Coronary artery (tissue), 2 donors: ENCODE data around the gene SPEN.

Experiments used
- DNase-seq: peaks from one replicate; pipeline ENCODE4 v3.0.0-alpha.2; 2017; ENCODE audit warnings: low spot score
- H3K27ac ChIP-seq, 2 donors: fragments of 200-600 bp; sonication (generic); one replicate each; pipeline ENCODE4 v1.5.1; 2016 to 2019
- H3K4me3 ChIP-seq: fragments of 200-600 bp; sonication (generic); 2 replicates; pipeline ENCODE4 v1.5.1; 2016; ENCODE audit warnings: mild to moderate bottlenecking, moderate library complexity
- TF ChIP-seq, protein P1 (sequence below): fragments of 200-600 bp; sonication (generic); IDR thresholded peaks from one replicate; pipeline ENCODE4 v1.5.1; 2019; ENCODE audit warnings: antibody characterized with exemption

SPEN gene, protein sequence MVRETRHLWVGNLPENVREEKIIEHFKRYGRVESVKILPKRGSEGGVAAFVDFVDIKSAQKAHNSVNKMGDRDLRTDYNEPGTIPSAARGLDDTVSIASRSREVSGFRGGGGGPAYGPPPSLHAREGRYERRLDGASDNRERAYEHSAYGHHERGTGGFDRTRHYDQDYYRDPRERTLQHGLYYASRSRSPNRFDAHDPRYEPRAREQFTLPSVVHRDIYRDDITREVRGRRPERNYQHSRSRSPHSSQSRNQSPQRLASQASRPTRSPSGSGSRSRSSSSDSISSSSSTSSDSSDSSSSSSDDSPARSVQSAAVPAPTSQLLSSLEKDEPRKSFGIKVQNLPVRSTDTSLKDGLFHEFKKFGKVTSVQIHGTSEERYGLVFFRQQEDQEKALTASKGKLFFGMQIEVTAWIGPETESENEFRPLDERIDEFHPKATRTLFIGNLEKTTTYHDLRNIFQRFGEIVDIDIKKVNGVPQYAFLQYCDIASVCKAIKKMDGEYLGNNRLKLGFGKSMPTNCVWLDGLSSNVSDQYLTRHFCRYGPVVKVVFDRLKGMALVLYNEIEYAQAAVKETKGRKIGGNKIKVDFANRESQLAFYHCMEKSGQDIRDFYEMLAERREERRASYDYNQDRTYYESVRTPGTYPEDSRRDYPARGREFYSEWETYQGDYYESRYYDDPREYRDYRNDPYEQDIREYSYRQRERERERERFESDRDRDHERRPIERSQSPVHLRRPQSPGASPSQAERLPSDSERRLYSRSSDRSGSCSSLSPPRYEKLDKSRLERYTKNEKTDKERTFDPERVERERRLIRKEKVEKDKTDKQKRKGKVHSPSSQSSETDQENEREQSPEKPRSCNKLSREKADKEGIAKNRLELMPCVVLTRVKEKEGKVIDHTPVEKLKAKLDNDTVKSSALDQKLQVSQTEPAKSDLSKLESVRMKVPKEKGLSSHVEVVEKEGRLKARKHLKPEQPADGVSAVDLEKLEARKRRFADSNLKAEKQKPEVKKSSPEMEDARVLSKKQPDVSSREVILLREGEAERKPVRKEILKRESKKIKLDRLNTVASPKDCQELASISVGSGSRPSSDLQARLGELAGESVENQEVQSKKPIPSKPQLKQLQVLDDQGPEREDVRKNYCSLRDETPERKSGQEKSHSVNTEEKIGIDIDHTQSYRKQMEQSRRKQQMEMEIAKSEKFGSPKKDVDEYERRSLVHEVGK (N-terminal part only)

DNA sequence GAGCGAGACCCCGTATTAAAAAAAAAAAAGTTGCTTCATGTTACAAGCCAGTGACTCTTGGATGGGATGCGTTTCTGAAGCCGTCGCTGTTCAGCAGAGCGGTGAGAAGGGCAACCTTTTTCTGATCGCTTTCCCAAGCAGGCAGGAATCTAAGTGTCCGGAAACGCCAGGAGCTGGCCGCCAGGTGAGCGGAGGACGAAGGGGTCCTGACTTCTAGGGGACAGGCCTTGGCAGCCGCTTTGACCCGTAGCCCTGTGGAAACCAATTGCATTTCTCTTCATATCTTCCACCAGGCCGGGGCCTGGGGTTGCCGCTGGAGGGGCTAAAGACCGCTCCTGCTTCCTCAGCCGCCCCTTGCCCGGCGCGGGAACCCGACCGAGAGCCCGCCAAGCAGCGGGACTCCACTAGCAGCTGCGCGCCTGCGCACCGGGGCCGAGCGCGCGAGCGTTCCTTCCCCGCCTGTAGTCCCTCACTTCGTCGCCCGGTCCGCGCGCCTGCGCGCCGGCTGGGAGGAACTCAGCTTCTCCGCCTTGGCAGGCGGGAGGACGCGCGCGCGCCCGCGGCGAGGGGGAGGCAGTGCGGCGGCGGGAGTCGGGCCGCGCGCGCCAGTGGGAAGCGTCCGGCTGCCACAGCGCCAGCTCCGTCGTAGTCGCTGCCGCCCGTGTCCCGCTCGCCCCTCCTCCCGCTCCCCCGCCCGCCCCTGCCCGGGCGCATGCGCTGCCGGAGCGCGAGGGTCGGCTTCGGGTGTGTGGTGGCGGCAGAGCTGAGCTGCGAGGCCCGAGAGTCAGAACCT lies at the start of gene SPEN:
Gene SPEN, plus strand, starts transcription at position 608 of the 793 bp plus-strand sequence. CDS start 361 bp downstream, outside the sequence.
- H3K4me3 ChIP-seq, result peak within 1 kb of the TSS; percentile 94
- H3K27ac ChIP-seq, result peak within 1 kb of the TSS; percentile 94 to 99
- peak; percentile 97 for DNase-seq
- TF ChIP-seq, protein P1, sequence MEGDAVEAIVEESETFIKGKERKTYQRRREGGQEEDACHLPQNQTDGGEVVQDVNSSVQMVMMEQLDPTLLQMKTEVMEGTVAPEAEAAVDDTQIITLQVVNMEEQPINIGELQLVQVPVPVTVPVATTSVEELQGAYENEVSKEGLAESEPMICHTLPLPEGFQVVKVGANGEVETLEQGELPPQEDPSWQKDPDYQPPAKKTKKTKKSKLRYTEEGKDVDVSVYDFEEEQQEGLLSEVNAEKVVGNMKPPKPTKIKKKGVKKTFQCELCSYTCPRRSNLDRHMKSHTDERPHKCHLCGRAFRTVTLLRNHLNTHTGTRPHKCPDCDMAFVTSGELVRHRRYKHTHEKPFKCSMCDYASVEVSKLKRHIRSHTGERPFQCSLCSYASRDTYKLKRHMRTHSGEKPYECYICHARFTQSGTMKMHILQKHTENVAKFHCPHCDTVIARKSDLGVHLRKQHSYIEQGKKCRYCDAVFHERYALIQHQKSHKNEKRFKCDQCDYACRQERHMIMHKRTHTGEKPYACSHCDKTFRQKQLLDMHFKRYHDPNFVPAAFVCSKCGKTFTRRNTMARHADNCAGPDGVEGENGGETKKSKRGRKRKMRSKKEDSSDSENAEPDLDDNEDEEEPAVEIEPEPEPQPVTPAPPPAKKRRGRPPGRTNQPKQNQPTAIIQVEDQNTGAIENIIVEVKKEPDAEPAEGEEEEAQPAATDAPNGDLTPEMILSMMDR, result no peak

DNA sequence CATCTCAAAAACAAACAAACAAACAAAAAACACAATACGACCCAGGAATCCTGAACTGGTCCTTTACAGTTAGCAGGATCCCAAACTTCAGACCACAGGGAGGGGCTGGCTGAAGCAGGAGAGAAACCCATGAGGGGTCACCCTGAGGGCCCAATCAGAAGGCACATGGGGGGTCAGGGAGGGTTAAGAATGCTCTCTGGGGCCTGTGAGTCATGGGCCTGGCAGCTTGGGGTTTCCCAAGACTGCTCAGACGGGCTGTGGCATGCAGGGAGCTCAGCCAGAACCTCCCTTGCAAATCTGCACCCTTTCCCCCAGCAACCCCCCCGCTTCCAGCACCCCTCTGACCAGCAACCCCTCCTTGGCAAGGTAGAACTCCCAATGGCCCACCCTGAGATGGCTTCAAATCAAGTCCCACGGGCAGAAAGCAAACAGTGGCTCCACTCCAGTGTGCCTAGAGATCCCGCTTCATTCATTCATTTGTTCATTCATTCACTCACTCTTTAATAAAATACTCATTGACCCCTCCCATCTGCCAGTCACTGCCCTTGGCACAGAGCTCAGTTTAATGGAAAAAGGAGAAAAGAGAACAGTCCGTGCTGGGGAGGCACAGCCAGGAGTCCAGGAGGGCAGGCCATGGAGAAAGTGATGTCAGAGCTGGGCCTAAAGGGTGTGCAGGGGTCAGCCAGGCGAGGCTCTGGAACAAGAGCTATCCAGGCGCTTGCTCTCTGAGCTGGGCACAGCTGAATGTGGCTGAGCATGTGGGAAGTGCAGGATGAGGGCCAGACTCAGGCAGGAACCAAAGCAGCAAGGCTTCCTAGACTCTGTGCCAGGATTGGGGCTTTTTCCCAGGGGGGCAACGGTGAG lies 48.3 kb upstream of the SPEN start:
- DNase-seq, result peak; percentile 98
- TF ChIP-seq, protein P1, result no peak
- H3K4me3 ChIP-seq, result peak overlapping the region; percentile 18
- peak overlapping the region; percentile 95 to 99 for H3K27ac ChIP-seq

DNA sequence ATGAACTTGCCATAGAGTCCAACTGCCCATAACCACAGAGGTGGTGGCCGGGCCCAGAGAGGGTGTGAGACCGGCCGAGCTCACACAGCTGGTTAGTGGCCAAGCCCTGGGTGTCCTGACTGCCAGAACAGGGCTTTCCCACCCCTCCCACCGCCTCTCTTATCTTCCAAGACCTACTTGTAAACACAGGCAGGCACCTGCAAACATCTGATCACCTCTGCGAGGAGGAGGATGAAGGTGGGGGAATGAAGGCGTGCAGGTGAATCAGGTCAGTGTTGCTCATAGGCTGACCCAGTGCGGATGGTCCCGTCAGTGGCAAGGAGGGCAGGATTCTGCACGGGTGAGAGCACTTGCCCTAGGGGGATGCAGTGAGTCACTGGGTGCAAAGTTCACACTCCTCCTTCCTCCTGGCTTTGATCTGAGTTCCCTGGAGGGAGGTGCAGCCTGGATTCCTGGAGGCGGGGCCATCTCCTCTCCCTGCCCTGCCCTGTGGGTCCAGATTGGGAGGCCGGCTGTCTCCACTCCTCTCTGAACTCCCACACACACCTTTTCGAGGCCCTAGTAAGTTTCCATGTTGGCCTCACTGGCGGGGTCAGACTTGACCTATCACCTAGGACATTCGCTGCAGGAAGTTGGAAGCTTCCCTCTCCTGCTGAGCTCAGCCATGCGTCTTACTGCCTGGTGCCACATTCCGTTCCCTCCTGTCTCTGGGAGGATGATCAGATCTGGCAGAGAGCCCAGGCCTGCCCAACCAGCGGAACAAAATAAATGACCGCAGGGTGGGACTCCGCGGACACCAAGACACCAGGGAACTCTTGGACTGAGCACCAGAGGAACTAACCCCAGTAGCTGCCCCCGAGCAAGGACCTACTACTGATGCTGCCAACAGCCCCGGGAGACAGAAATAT lies 47.3 kb upstream of the SPEN start:
- DNase-seq, result no peak
- H3K4me3 ChIP-seq, result peak overlapping the region; percentile 6

DNA sequence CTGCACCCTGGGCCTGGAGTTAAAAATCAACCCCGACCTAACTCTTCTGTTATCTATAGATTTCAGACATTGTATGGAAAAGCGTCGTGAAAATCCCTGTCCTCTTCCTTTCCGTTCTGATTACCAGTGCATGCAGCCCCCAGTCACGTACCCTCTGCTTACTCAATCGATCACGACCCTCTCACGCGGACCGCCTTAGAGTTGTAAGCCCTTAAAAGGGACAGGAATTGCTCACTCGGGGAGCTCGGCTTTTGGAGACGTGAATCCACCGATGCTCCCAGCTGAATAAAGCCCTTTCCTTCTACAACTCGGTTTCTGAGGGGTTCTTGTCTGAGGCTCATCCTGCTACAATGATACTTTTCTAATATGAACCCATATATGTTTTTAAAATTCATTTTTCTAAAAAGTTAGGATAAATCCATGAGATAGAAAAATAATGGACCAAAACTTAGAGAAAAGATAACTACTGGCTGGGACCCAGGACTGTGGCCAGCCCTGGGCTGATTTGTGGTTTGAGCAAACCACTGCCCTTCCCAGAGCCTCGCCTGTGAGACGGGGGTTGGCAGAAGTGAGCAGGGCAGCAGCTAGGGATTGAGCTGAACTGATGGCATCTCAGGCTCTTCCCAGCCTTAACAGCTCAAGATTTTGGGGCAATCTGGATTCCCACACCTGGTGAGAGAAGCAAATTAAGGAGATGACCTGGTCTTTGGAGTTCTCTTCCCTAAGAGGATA lies 45.1 kb upstream of the SPEN start:
- DNase-seq, result no peak
- Histone ChIP-seq H3K4me3 (no peak overlapping the region), H3K27ac (peak overlapping the region; percentile 95 to 99)
- TF ChIP-seq, protein P1, result no peak

More for the DNA sequence above, 47.3 kb upstream of the SPEN start:
- peak overlapping the region; percentile 95 to 99 for H3K27ac ChIP-seq
- TF ChIP-seq, protein P1, result no peak

DNA sequence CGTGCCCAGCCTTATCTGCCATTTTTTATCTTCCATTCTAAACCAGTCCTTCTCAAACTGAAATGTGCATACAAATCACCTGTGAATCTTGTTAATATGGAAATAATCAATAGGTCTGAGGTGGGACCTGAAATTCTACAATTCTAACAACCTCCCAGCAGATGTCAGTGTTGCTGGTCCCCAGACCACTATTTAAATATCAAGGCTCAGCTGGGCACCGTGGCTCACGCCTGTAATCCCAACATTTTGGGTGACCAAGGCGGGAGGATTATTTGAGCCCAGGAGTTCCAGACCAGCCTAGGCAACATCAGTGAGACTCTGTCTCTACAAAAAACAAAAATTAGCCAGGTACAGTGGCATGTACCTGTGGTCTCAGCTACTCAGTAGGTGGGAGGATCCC lies 44.1 kb upstream of the SPEN start:
- no peak for DNase-seq
- TF ChIP-seq, protein P1, result no peak

More for the DNA sequence above, 44.1 kb upstream of the SPEN start:
- H3K4me3 ChIP-seq, result no peak overlapping the region
- H3K27ac ChIP-seq, result no peak overlapping the region
